Measurements from ENCODE around the gene DOCK4. TPM values are rescaled to one million over a fixed set of nuclear protein-coding genes. Genes with fewer than 3 reads are reported as not detected.

Gene DOCK4
- total RNA-seq, 3 donors from 2014 or later = 31.7 to 43.3 (median 41.9) TPM

GRCh38 chr7:111839261-111839660 lies 366.9 kb downstream of the DOCK4 start:
- no peaks in the 10 kb centered on the region for H3K27me3 ChIP-seq
- no peak overlapping the region for H3K27ac ChIP-seq
- DNase-seq (ENCODE audit: low spot score in 2 of 2) = no peak
- TF ChIP-seq CTCF (IDR thresholded peaks at IDR 0.05) (no peak), POLR2A (IDR thresholded peaks at IDR 0.05) (no peak), POLR2AphosphoS5 (IDR thresholded peaks at IDR 0.05) (no peak)
- H3K4me3 ChIP-seq = no peak overlapping the region
- no peaks in the 10 kb centered on the region for H3K4me1 ChIP-seq
- intact Hi-C loops (cut with DNase I; ENCODE audit: low total_unique reads) = no loop called here
- no peaks in the 10 kb centered on the region for H3K36me3 ChIP-seq
- H3K9me3 ChIP-seq = no peaks in the 10 kb centered on the region

- Histone ChIP-seq H3K36me3 (no peaks in the 10 kb centered on the region), H3K4me3 (no peak overlapping the region), H3K27me3 (no peaks in the 10 kb centered on the region), H3K9me3 (no peaks in the 10 kb centered on the region), H3K4me1 (no peaks in the 10 kb centered on the region), H3K27ac (no peak overlapping the region)
- TF ChIP-seq POLR2AphosphoS5 (IDR thresholded peaks at IDR 0.05) = no peak
- intact Hi-C loops (cut with DNase I; ENCODE audit: low total_unique reads) = no loop called here
- no peak for DNase-seq (ENCODE audit: low spot score in 2 of 2)
Observed at GRCh38 chr7:111836592-111836991, 369.6 kb downstream of the DOCK4 start.

- intact Hi-C loops (cut with DNase I; ENCODE audit: low total_unique reads) = no loop called here
- Histone ChIP-seq H3K27me3 (no peaks in the 10 kb centered on the region), H3K4me1 (no peaks in the 10 kb centered on the region), H3K27ac (no peak overlapping the region), H3K9me3 (no peaks in the 10 kb centered on the region), H3K4me3 (no peak overlapping the region), H3K36me3 (no peaks in the 10 kb centered on the region)
- no peak for DNase-seq (ENCODE audit: low spot score in 2 of 2)
- no peak for TF ChIP-seq POLR2A (IDR thresholded peaks at IDR 0.05)
- no peak for TF ChIP-seq POLR2AphosphoS5 (IDR thresholded peaks at IDR 0.05)
- no peak for TF ChIP-seq CTCF (IDR thresholded peaks at IDR 0.05)
Observed at GRCh38 chr7:111835066-111835465, 371.1 kb downstream of the DOCK4 start.

GRCh38 chr7:111834367-111834766 lies 371.8 kb downstream of the DOCK4 start:
- no peak for DNase-seq (ENCODE audit: low spot score in 2 of 2)
- intact Hi-C loops (cut with DNase I; ENCODE audit: low total_unique reads) = loop anchor here (5.0 kb wide), 1 partner anchor 168 kb away; no protein-coding TSS in a partner anchor
- Histone ChIP-seq H3K4me1 (no peaks in the 10 kb centered on the region), H3K27ac (no peak overlapping the region), H3K4me3 (no peak overlapping the region), H3K27me3 (no peaks in the 10 kb centered on the region), H3K9me3 (no peaks in the 10 kb centered on the region), H3K36me3 (no peaks in the 10 kb centered on the region)
- TF ChIP-seq POLR2A (IDR thresholded peaks at IDR 0.05) = no peak
- no peak for TF ChIP-seq POLR2AphosphoS5 (IDR thresholded peaks at IDR 0.05)
- TF ChIP-seq CTCF (IDR thresholded peaks at IDR 0.05) = no peak

- intact Hi-C loops (cut with DNase I; ENCODE audit: low total_unique reads) = loop anchor here (5.0 kb wide), 1 partner anchor 169 kb away; no protein-coding TSS in a partner anchor
- no peaks in the 10 kb centered on the region for H3K27me3 ChIP-seq
- H3K4me3 ChIP-seq = no peak overlapping the region
- no peaks in the 10 kb centered on the region for H3K4me1 ChIP-seq
- H3K9me3 ChIP-seq = no peaks in the 10 kb centered on the region
- no peak for DNase-seq (ENCODE audit: low spot score in 2 of 2)
- no peak overlapping the region for H3K27ac ChIP-seq
- no peaks in the 10 kb centered on the region for H3K36me3 ChIP-seq
- no peak for TF ChIP-seq POLR2AphosphoS5 (IDR thresholded peaks at IDR 0.05)
- no peak for TF ChIP-seq CTCF (IDR thresholded peaks at IDR 0.05)
- TF ChIP-seq POLR2A (IDR thresholded peaks at IDR 0.05) = no peak
Observed at GRCh38 chr7:111833466-111833865, 372.7 kb downstream of the DOCK4 start.

GRCh38 chr7:111832174-111832573 lies 374.0 kb downstream of the DOCK4 start:
- no peaks in the 10 kb centered on the region for H3K36me3 ChIP-seq
- H3K4me3 ChIP-seq = no peak overlapping the region
- DNase-seq (ENCODE audit: low spot score in 2 of 2) = no peak
- TF ChIP-seq CTCF (IDR thresholded peaks at IDR 0.05) (no peak), POLR2AphosphoS5 (IDR thresholded peaks at IDR 0.05) (no peak), POLR2A (IDR thresholded peaks at IDR 0.05) (no peak)
- no peak overlapping the region for H3K27ac ChIP-seq
- no peaks in the 10 kb centered on the region for H3K9me3 ChIP-seq
- H3K4me1 ChIP-seq = no peaks in the 10 kb centered on the region
- intact Hi-C loops (cut with DNase I; ENCODE audit: low total_unique reads) = loop anchor here (5.0 kb wide), 1 partner anchor 170 kb away; no protein-coding TSS in a partner anchor
- no peaks in the 10 kb centered on the region for H3K27me3 ChIP-seq
